ENCODE measurements around the gene NUP133. TPM values are rescaled to one million over a fixed set of nuclear protein-coding genes. Genes with fewer than 3 reads are reported as not detected.

NUP133 gene
- 34.2 and 41.9 TPM in 2 replicates for total RNA-seq (2014; rRNA removed; shearing (Covaris generic))

DNA sequence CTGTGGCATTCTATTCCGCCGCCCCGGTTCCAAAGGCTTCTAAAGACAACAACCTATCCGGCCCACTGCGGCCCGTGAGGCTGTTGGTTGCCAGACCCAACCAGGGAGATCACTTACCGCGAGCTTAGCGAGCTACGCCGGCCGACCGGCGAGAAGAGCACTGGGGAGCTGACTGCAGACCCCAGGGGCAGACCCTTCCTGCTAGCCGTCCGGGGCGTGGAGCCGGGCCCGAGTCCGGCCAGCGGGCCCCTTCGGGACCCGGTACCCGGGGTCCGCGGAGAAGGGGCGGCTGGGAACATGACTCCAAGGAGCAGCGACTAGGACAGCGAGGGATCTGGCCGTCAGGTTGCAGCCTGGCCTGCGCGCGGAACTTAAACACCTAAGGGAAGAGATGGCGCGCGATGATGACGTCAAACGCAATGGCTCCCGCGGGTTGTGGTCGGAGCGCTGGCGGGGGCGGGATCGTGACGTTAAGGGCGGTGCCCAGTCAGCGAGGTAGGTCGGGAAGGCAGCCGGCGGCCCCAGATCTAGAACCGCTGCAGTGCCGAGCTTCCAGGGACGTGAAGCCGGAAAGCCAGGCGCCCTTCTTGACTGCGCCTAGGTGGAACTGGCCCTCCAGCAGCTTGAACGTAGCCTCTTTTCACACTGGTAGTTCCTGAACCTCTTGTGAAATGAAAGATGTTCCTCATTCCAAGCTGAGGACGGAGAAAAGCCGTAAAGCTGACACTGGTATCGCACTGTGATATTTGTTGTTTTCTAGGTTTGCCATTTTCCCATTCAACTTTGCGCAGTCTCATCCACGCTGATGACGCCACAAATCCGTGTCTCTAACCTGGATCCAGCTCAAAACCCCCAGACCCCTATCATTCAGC is at the start of gene NUP133:
Gene NUP133 (minus strand): TSS at position 391 of the 872 bp plus-strand sequence. CDS start 92 bp downstream, at position 299.

GRCh38 chr1:229434005-229434640 is 74.0 kb downstream of the NUP133 start, which contains the start of gene ACTA1:
Gene ACTA1, minus strand, starts transcription at chr1:229434094. Its CDS starts 979 bp downstream, at chr1:229433115.

Small RNA genes lying within 50 kb of the gene (small RNA-seq; reads per million reads assigned to genes)
- gene RN7SKP276 (not detected), gene RNA5SP78 (0.25 reads per million), gene RNU4-21P (not detected)

Other genes starting within 250 kb of the NUP133 start
- 26.1 and 26.3 TPM in 2 replicates for gene RAB4A, start 237.2 kb downstream of the NUP133 start, total RNA-seq (2014; rRNA removed; shearing (Covaris generic))
- gene CCSAP, start 165.3 kb downstream of the NUP133 start, total RNA-seq (2014; rRNA removed; shearing (Covaris generic)): 16.7 and 17.8 TPM in 2 replicates
- not detected in 2 replicates for gene ACTA1, start 74.2 kb downstream of the NUP133 start, total RNA-seq (2014; rRNA removed; shearing (Covaris generic))
- gene ABCB10, start 50.4 kb upstream of the NUP133 start, total RNA-seq (2014; rRNA removed; shearing (Covaris generic)): 18.5 and 20.4 TPM in 2 replicates
- 37.8 and 43.3 TPM in 2 replicates for gene TAF5L, start 117.8 kb upstream of the NUP133 start, total RNA-seq (2014; rRNA removed; shearing (Covaris generic))
- 29.8 and 34.5 TPM in 2 replicates for gene URB2, start 117.9 kb upstream of the NUP133 start, total RNA-seq (2014; rRNA removed; shearing (Covaris generic))

All from A375 (cell line).